Measurements from ENCODE around the gene NXPH1.

Gene NXPH1

GRCh38 chr7:8433477-8434289 lies at the start of gene NXPH1:
Gene NXPH1 (plus strand): TSS chr7:8433609.
- peak; percentile 3 for DNase-seq

- DNase-seq = no peak
These were observed 48.5 kb upstream of the NXPH1 start for GRCh38 chr7:8384901-8385300.

DNA sequence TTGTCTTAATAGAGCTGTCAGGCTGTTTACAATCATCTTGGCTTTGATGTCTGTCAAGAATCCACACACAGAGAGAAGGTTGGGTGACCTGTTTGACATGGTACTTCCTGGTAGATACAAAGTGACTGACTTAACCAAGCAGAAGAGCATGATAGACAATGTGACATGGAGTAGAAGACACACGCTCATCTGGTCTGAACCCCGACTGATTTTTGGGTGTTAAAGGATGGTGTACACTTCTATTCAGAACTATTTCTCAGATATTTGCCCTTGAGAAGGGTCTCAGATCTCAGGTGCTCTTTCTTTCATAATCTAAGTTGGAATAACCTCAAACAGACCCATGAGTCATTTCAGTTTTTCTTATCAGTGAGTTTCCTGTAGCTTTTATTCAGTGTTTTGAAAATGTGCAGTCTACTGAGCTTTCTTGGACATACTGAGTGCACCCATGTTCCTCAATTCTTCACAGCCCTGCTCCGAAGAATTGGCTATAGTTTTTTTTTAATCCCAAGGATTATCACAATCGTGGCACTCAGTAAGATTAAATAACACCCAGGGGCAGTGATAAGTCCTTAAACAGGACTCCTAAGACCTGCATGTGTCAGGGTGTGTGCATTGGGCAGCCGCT lies 46.4 kb upstream of the NXPH1 start:
- peak; percentile 1 for DNase-seq

DNA sequence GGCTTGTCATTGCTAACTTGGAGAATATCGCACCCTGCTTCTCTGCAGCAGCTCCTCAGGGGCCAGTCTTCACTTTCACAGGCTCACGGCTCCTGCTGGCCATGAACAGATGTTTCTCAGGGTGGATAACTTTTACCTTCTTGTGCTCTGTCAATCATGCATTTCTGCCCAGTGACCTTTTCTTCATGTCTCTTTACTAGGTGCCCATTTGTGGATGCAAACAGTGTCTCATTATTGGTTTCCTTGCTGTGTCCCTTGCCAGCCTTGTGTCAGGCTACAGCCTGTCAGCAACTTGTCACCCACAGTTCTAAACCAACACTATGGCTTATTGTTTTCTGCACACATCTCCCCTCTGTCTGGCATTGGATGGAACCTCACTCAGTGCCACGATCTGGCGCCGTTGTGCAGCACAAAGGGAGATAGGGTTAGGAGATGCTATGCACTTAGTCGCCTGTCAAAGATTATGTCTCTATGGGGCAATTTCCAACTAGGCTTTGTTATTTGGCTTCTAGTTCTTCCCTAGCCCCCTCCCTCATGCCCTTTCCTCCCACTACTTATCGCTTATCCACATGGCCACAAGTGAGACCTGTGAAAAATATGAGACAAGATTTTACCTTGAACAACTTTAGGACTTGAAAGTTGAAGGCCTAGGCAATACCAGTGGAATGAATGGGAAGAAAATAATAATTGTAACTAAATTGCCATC lies 45.7 kb upstream of the NXPH1 start:
- no peak for DNase-seq

DNA sequence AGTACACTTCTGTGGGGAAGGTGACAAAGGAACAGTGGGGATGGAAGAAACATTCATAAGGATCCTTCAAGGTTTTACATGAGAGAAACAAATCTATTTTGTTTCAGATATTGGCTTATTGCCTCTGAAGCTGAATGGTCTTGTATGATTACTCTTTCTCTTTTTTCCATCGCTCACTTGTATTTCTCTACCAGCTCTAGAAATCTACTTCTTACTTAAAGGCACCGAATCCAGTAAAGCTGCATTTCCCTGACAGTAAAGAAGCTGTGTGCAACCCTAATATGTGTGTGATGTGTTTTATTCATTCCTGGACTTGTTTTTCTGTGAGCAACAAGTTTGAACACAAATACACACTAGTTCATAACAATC lies 45.2 kb upstream of the NXPH1 start:
- no peak for DNase-seq

- no peak for DNase-seq
These were observed 43.7 kb upstream of the NXPH1 start for GRCh38 chr7:8389593-8390261.

DNA sequence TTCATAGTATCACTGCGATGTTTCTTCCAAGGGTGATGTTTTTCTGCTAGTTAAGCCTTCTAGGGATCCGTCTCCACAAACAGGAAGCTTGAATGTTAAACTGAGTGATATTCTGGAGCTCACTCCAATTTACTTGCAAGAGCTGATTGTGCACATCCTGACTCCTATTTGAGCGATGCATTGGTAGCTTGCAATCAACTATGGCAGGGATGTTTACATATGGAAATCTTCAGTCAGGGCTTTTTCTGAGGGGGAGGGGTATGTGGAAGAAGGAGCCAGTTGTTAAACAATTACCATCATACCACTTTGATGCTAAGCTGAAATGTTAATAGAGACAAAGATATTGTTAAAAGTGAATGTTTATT lies 43.2 kb upstream of the NXPH1 start:
- no peak for DNase-seq

DNA sequence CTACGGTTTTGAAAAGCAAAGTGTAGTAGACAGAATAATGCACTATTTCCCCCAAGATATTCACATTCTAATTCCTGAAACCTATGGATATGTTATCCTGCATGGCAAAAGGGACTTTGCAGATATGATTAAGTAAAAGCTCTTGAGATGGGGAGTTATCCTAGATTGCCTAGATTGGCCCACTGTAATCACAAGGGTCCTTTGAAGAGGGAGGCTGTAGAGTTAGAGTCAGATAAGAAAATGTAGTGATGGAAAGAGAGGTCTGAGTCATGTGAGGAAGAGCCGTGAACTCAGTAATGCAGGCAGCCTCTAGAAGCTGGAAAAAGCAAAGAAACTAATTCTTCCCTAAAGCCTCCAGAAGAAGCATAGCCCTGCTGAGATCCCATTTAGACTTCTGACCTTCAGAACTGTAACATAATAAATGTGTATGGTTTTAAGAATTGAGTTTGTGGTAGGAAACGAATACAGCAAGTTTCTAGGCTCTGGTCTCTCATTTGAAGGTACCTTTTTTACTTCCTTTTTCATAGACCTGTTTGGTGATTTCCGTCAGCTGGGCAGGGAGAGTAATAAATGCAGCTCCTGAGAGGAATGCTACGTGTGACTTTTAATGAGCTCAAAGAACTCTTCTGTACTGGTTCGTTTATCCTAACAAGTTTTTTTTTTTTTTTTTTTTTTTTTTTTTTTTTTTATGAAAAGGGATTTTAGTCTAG lies 41.9 kb upstream of the NXPH1 start:
- no peak for DNase-seq

DNA sequence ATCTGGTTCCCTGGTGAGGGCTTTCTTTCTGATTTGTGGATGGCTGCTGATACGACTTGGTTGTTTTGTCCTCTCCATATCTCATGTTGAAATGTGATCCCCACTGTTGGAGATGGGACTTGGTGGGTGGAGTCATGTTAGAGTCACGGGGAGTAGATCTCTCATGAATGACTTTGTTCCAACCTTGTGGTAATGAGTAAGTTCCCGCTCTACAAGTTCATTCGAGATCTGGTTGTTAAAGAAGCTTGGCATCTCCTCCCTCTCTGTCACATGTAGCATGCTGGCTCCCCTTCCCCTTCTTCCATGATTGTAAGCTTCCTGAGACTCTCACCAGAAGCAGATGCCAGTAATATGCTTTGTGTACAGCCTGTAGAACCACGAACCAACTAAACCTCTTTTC lies 37.1 kb upstream of the NXPH1 start:
- DNase-seq = no peak

- no peak for DNase-seq
These were observed 24.5 kb upstream of the NXPH1 start for GRCh38 chr7:8408871-8409270.

DNA sequence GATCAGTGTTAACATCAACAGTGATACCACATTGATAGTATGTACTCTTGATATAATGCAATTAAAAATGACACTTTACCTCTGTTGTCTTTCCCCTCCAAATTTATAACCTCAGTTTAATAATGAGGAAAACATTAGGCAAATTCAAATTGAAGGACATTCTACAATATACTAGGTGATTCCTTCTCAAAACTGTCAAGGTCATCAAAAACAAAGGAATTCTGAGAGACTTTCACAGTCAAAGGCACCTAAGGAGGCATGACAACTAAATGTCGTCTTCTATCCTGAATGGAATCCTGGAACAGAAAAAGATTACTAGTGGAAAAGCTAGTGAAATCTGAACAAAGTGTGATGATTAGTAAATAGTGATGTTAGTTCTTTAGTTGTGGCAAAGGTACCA lies 22.3 kb upstream of the NXPH1 start:
- no peak for DNase-seq

- no peak for DNase-seq
These were observed 19.8 kb upstream of the NXPH1 start for GRCh38 chr7:8413600-8413999.

- peak; percentile 58 for DNase-seq
These were observed 14.7 kb upstream of the NXPH1 start for GRCh38 chr7:8418629-8419245.

GRCh38 chr7:8422177-8422576 lies 11.2 kb upstream of the NXPH1 start:
- no peak for DNase-seq

- no peak for DNase-seq
These were observed 10.4 kb upstream of the NXPH1 start for GRCh38 chr7:8423057-8423456.

- no peak for DNase-seq
These were observed 8.2 kb upstream of the NXPH1 start for GRCh38 chr7:8425223-8425622.

DNA sequence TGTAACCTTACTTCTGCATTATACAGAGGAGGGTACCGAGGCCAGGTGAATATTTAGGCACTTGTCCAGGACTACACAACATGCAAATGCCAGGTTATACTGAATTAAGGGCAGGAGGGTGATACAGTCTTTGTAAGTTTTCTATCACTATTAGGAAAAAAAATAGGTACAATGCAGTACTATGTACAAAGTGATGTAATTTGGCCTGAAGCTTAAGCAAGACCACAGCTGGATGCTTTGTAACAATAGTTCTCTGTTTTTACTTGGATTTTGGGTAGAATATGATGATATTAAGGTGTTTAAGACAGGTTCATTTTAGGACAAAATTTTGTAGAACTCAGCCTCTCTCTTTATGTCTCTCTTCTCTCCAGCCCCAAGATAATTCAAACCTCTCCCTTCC lies 2.8 kb upstream of the NXPH1 start:
- DNase-seq = no peak

GRCh38 chr7:8434290-8435002 lies 1.0 kb downstream of the NXPH1 start:
- DNase-seq = no peak

- DNase-seq = no peak
These were observed 1.7 kb downstream of the NXPH1 start for GRCh38 chr7:8435095-8435494.

GRCh38 chr7:8435590-8436545 lies 2.5 kb downstream of the NXPH1 start:
- no peak for DNase-seq

GRCh38 chr7:8436965-8437364 lies 3.6 kb downstream of the NXPH1 start:
- peak; percentile 71 for DNase-seq
